OCI-LY3 (cell line): ENCODE data around the gene CHST13.

Experiments used
- H2AFZ ChIP-seq: fragments of 200-600, 300-600 bp; shearing (Covaris generic); 2 replicates; pipeline ENCODE4 v1.6.0; 2014; ENCODE audit warnings: antibody characterized with exemption, low read depth, low read length
- H3K27ac ChIP-seq: fragments of 200-600, 300-600 bp; sonication (generic); 2 replicates; pipeline ENCODE4 v1.5.1; 2014; ENCODE audit warnings: mild to moderate bottlenecking, low read length, moderate library complexity, mixed read lengths
- H3K27me3 ChIP-seq: fragments of 200-600, 300-600 bp; sonication (generic); 2 replicates; pipeline ENCODE4 v1.6.1; 2014; ENCODE audit warnings: low read depth, low read length, mixed read lengths
- H3K36me3 ChIP-seq: fragments of 200-600, 300-600 bp; sonication (generic); replicated peaks from 2 replicates; pipeline ENCODE3; 2014; ENCODE audit warnings: low read depth, low read length, mixed read lengths
- H3K4me1 ChIP-seq: fragments of 300-600, 200-600 bp; sonication (generic); 2 replicates; pipeline ENCODE4 v1.6.1; 2014; ENCODE audit warnings: low read length, mixed read lengths
- H3K4me2 ChIP-seq: fragments of 200-600, 300-600 bp; sonication (generic); 2 replicates; pipeline ENCODE4 v1.6.1; 2014; ENCODE audit warnings: low read length, mixed read lengths
- H3K4me3 ChIP-seq: fragments of 300-600, 200-600 bp; sonication (generic); 2 replicates; pipeline ENCODE4 v1.5.1; 2014; ENCODE audit warnings: antibody characterized with exemption, mild to moderate bottlenecking, low read length, moderate library complexity
- H3K79me2 ChIP-seq: fragments of 300-600, 200-600 bp; shearing (Covaris generic); 2 replicates; pipeline ENCODE4 v1.6.1; 2014; ENCODE audit warnings: mild to moderate bottlenecking, low read length, mixed read lengths
- H3K9ac ChIP-seq: fragments of 300-600, 200-600 bp; shearing (Covaris generic); 2 replicates; pipeline ENCODE4 v1.6.0; 2014; ENCODE audit warnings: mild to moderate bottlenecking, low read length, moderate library complexity
- H3K9me3 ChIP-seq: fragments of 200-600, 300-600 bp; shearing (Covaris generic); 2 replicates; pipeline ENCODE4 v1.6.1; 2014; ENCODE audit warnings: low read length, mixed read lengths; ENCODE audit not compliant: insufficient read depth
- H4K20me1 ChIP-seq: fragments of 200-600, 300-600 bp; sonication (generic); 2 replicates; pipeline ENCODE4 v1.6.1; 2016; ENCODE audit warnings: low read length, mixed read lengths; ENCODE audit not compliant: insufficient read depth
- EZH2phosphoT487 ChIP-seq: fragments of 200-600 bp; shearing (Covaris generic); IDR thresholded peaks from 2 replicates; pipeline ENCODE4 v1.6.1; 2018; ENCODE audit warnings: antibody characterized with exemption, mixed run types, low read depth
- TF ChIP-seq, protein P1 (sequence below): fragments of 200-600, 300-600 bp; sonication (generic); IDR thresholded peaks from 2 replicates; pipeline ENCODE4 v1.5.1; 2014; ENCODE audit warnings: antibody characterized with exemption, low read length, low read depth

Gene CHST13

DNA sequence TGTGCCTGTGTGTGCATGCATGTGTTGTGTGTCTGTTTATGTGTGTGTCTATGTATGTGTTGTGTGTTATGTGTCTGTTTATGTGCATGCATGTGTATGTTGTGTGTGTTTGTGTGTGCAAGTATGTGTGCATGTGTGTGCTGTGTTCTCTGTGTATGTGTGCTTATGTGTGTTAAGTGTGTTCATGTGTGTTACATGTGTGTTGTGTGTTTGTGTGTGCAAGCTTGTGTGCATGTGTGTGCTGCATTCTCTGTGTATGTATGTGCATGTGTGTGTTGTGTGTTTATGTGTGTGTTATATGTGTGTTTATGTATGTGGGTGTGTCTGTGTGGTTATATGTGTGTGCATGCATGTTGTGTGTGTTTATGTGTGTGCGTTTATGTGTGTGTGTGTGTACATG lies 21.3 kb upstream of the CHST13 start:
- no peaks in the 10 kb centered on the region for H3K9me3 ChIP-seq
- H3K36me3 ChIP-seq = no peaks in the 10 kb centered on the region
- no peak for TF ChIP-seq EZH2phosphoT487
- TF ChIP-seq, protein P1, sequence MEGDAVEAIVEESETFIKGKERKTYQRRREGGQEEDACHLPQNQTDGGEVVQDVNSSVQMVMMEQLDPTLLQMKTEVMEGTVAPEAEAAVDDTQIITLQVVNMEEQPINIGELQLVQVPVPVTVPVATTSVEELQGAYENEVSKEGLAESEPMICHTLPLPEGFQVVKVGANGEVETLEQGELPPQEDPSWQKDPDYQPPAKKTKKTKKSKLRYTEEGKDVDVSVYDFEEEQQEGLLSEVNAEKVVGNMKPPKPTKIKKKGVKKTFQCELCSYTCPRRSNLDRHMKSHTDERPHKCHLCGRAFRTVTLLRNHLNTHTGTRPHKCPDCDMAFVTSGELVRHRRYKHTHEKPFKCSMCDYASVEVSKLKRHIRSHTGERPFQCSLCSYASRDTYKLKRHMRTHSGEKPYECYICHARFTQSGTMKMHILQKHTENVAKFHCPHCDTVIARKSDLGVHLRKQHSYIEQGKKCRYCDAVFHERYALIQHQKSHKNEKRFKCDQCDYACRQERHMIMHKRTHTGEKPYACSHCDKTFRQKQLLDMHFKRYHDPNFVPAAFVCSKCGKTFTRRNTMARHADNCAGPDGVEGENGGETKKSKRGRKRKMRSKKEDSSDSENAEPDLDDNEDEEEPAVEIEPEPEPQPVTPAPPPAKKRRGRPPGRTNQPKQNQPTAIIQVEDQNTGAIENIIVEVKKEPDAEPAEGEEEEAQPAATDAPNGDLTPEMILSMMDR = no peak
- no peaks in the 10 kb centered on the region for H3K79me2 ChIP-seq
- H3K9ac ChIP-seq = no peak overlapping the region
- 0 out of 2 replicates have a peak, but pooled peaks cover 3% of the 10 kb centered on the region for H3K27me3 ChIP-seq
- H3K4me1 ChIP-seq = no peaks in the 10 kb centered on the region
- H3K4me2 ChIP-seq = no peak overlapping the region
- no peak overlapping the region for H3K27ac ChIP-seq
- H2AFZ ChIP-seq = no peak overlapping the region
- H4K20me1 ChIP-seq = no peaks in the 10 kb centered on the region
- H3K4me3 ChIP-seq = no peak overlapping the region

DNA sequence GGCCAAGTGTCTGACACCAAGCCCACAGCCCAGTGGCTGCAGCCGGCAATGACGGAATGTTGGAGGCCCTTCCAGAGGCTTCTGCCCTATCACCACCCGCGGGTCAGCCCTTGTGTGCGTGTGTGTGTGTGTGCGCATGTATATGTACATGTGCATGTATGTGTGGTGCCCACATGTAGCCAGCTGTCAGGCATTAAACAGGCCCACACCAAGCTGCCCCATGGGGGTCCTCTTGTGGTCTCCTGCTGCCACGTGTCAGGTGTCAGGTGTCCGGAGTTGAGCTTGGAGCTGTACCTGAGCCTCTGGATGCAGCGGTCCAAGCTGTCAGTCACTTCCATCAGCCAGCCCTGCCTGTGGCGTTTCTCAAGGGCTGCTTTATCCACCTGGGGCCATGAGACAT lies 20.3 kb upstream of the CHST13 start:
- Histone ChIP-seq H3K36me3 (no peaks in the 10 kb centered on the region), H3K27ac (no peak overlapping the region), H3K9me3 (no peaks in the 10 kb centered on the region), H3K4me2 (no peak overlapping the region), H3K9ac (no peak overlapping the region), H3K79me2 (no peaks in the 10 kb centered on the region), H3K4me3 (no peak overlapping the region), H3K4me1 (no peaks in the 10 kb centered on the region), H3K27me3 (0 out of 2 replicates have a peak, but pooled peaks cover 3% of the 10 kb centered on the region), H2AFZ (no peak overlapping the region), H4K20me1 (no peaks in the 10 kb centered on the region)
- TF ChIP-seq EZH2phosphoT487 = no peak
- TF ChIP-seq, protein P1 = no peak

DNA sequence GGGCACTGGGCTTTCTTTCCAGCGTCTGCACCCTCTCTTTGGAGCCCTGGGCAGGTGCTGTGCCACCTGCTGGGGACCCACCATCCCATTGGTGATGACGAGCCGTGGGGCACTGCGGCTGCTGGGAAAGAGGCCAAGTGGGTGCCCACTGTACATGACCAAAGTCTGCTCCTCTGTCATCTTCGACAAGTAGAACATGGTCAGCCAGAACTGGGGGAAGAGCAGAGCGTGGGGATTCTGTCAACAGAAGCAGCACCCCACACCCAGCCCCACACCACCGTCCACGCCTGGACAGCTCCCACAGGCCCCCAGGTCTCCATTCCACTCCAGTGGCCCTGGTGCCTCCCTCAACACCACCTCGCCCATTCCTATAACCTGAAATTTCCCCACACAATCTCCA lies 16.1 kb upstream of the CHST13 start:
- Histone ChIP-seq H4K20me1 (no peaks in the 10 kb centered on the region), H3K4me2 (no peak overlapping the region), H3K79me2 (no peaks in the 10 kb centered on the region), H3K4me1 (no peaks in the 10 kb centered on the region), H3K4me3 (no peak overlapping the region), H3K9ac (no peak overlapping the region), H3K27me3 (0 out of 2 replicates have a peak, but pooled peaks cover 3% of the 10 kb centered on the region), H2AFZ (no peak overlapping the region), H3K27ac (no peak overlapping the region), H3K36me3 (no peaks in the 10 kb centered on the region), H3K9me3 (no peaks in the 10 kb centered on the region)
- TF ChIP-seq EZH2phosphoT487 = no peak
- TF ChIP-seq, protein P1 = no peak

DNA sequence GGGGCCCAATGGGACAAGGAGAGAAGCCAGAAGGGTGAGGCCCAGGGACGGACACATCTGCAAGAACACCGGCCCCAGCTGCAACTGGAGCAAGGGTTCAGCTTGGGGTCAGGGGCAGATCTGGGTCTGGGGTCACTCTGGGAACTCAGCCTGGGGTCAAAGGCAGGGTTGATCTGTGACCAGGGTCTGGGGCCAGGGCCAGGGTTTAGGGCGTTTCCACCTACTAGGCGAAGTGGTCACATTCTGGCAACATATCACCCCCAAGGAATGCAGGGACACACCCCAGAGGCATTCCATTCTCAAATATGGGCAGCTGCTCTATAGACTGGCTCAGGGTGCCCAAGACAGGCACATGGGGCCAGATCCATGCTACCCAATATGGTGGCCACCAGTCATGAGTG lies 15.4 kb upstream of the CHST13 start:
- Histone ChIP-seq H2AFZ (no peak overlapping the region), H3K79me2 (no peaks in the 10 kb centered on the region), H3K9me3 (no peaks in the 10 kb centered on the region), H3K27ac (no peak overlapping the region), H3K4me2 (no peak overlapping the region), H4K20me1 (no peaks in the 10 kb centered on the region), H3K4me1 (no peaks in the 10 kb centered on the region), H3K36me3 (no peaks in the 10 kb centered on the region), H3K4me3 (no peak overlapping the region), H3K27me3 (0 out of 2 replicates have a peak, but pooled peaks cover 3% of the 10 kb centered on the region), H3K9ac (no peak overlapping the region)
- TF ChIP-seq, protein P1 = no peak
- TF ChIP-seq EZH2phosphoT487 = no peak
